Stomach (tissue), 9 donors: ENCODE measurements around the gene UCK2. TPM values are rescaled to one million over a fixed set of nuclear protein-coding genes. Genes with fewer than 3 reads are reported as not detected.
A peak's percentile ranks its signal among the peaks of the same experiment; 100 is the strongest.

Experiments
- DNase-seq, 2 donors: peaks; one replicate each; pipeline versions ENCODE4 v3.0.0 to v3.0.0-alpha.2; 2013 to 2019
- H3K27ac ChIP-seq, 5 donors: fragments of 200-600 bp in 4 of 5; sonication (generic) in 4 of 5; one replicate each; pipeline ENCODE4 v1.5.1; 2013 to 2019; ENCODE audit warnings: mild to moderate bottlenecking in 1 of 5, moderate library complexity in 1 of 5
- H3K27me3 ChIP-seq, 3 donors: fragments of 200-600 bp; sonication (generic); one replicate each; pipeline ENCODE4 v1.5.1; 2017 to 2019; ENCODE audit warnings: mixed run types in 1 of 3
- H3K36me3 ChIP-seq, 4 donors: fragments of 200-600 bp; sonication (generic); 1 replicate in 3 of 4; 2 replicates in 1 of 4; pipeline ENCODE4 v1.5.1; 2016 to 2019
- H3K4me1 ChIP-seq, 4 donors: fragments of 200-600 bp; sonication (generic); one replicate each; pipeline ENCODE4 v1.5.1; 2016 to 2019
- H3K4me3 ChIP-seq, 4 donors: fragments of 200-600 bp; sonication (generic) in 3 of 4; one replicate each; pipeline ENCODE4 v1.5.1; 2016 to 2019; ENCODE audit warnings: mild to moderate bottlenecking in 1 of 4
- H3K9me3 ChIP-seq, 4 donors: fragments of 200-600 bp; sonication (generic); one replicate each; pipeline ENCODE4 v1.5.1; 2016 to 2019
- EP300 ChIP-seq: sonication (generic); formaldehyde crosslinking; IDR thresholded peaks from one replicate; pipeline ENCODE4 v1.6.1; 2017; ENCODE audit warnings: antibody characterized with exemption
- POLR2A ChIP-seq, 4 donors: fragments of 450-650 bp; IDR thresholded peaks; one replicate each; pipeline ENCODE4 v1.6.1; 2016; ENCODE audit warnings: antibody characterized with exemption in 4 of 4, control low read depth in 2 of 4, mild to moderate bottlenecking in 1 of 4, moderate library complexity in 1 of 4
- POLR2AphosphoS5 ChIP-seq, 3 donors: sonication (generic); formaldehyde crosslinking; IDR thresholded peaks; one replicate each; pipeline ENCODE4 v1.6.1; 2016; ENCODE audit warnings: antibody characterized with exemption in 3 of 3
- WGBS, 5 donors: extraction: QIAGEN DNeasy Blood & Tissue Kit in 3 of 5; methylation state at CpG; one replicate each; pipeline versions ENCODE4 v1.1.5 to v1.1.7; 2013 to 2018; 5-methylcytosine and 5-hydroxymethylcytosine counted together
- intact Hi-C: fragments of 100-400 bp; cut with DNase I; formaldehyde crosslinking; loops from one replicate; pipeline ENCODE4 v1.15.1; 2023; ENCODE audit warnings: low total_unique reads
- polyA plus RNA-seq, 3 donors: library from polyadenylated mRNA; stranded (reverse); fragments of 200-250 nt; gene quantifications; one replicate each; pipeline ENCODE4 v1.2.3, GENCODE V29; 2013
- total RNA-seq, 5 donors: library from RNA; depleted of rRNA; stranded (reverse); fragments of >200 nt; gene quantifications; one replicate each; pipeline versions ENCODE4 v1.1.0 to v1.2.3, GENCODE V29; 2014 to 2016
- TF ChIP-seq, protein P1 (sequence below), 7 experiments: fragments of 450-650 bp in 4 of 7; fragments of 200-600 bp in 3 of 7; sonication (generic) in 3 of 7; IDR thresholded peaks; one replicate each; pipeline ENCODE4 v1.5.1; 2016 to 2019; ENCODE audit warnings: antibody characterized with exemption in 7 of 7, control low read depth in 2 of 7, mild to moderate bottlenecking in 1 of 7
- donor health status: healthy with polysubstance abuse.
- donor health status: Bipolar disorder and iron deficiency.
- donor health status: healthy.

UCK2 gene
- total and polyA plus RNA-seq, 8 donors: 12.3 to 72.8 (median 30.3) TPM

DNA sequence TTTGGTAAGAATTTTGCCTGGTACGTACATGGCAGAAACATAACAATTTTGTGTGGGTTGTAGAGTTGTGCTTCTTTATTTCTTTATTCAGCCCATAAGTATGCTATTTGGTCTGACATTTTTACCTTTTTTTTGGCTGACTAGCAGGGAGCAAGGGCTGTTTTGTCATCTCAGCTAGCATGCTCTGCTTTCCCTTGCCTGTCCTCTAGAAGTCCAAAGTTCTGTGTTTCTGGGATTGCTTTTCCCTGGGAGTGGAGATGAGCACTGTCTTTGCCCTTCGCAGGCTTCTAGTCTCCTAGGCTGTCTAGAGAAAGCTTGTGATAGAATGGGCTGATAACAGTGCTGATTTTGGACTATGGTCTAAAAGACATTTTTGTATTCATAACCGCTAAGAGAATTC lies 7.5 kb downstream of the UCK2 start:
- H3K36me3 ChIP-seq: no peaks in the 10 kb centered on the region
- intact Hi-C loops: no loop called here
- H3K9me3 ChIP-seq: no peaks in the 10 kb centered on the region
- H3K4me3 ChIP-seq: no peak overlapping the region
- DNase-seq: no peak
- no peak overlapping the region for H3K27ac ChIP-seq
- H3K27me3 ChIP-seq: no peaks in the 10 kb centered on the region
- H3K4me1 ChIP-seq: peaks cover 12 to 42% (median 33%) of the 10 kb centered on the region in 4 donors
- 82 to 91% (median 89%) methylated on average over 3 of the region's 3 CpGs for WGBS, 5 donors
- TF ChIP-seq, protein P1, sequence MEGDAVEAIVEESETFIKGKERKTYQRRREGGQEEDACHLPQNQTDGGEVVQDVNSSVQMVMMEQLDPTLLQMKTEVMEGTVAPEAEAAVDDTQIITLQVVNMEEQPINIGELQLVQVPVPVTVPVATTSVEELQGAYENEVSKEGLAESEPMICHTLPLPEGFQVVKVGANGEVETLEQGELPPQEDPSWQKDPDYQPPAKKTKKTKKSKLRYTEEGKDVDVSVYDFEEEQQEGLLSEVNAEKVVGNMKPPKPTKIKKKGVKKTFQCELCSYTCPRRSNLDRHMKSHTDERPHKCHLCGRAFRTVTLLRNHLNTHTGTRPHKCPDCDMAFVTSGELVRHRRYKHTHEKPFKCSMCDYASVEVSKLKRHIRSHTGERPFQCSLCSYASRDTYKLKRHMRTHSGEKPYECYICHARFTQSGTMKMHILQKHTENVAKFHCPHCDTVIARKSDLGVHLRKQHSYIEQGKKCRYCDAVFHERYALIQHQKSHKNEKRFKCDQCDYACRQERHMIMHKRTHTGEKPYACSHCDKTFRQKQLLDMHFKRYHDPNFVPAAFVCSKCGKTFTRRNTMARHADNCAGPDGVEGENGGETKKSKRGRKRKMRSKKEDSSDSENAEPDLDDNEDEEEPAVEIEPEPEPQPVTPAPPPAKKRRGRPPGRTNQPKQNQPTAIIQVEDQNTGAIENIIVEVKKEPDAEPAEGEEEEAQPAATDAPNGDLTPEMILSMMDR (IDR thresholded peaks at IDR 0.05): no peak
- TF ChIP-seq POLR2A (IDR thresholded peaks at IDR 0.05) (no peak), EP300 (no peak)

GRCh38 chr1:165836664-165837482 lies 9.5 kb downstream of the UCK2 start:
- 48 to 71% (median 66%) methylated on average over 6 of the region's 6 CpGs for WGBS, 5 donors
- H3K9me3 ChIP-seq: no peaks in the 10 kb centered on the region
- peaks cover 13 to 55% (median 38%) of the 10 kb centered on the region in 4 donors for H3K4me1 ChIP-seq
- DNase-seq: no peak
- TF ChIP-seq EP300 (no peak), POLR2AphosphoS5 (IDR thresholded peaks at IDR 0.05) (no peak), POLR2A (IDR thresholded peaks at IDR 0.05) (no peak)
- TF ChIP-seq, protein P1 (IDR thresholded peaks at IDR 0.05): no peak
- intact Hi-C loops: no loop called here
- no peak overlapping the region for H3K27ac ChIP-seq
- no peaks in the 10 kb centered on the region for H3K36me3 ChIP-seq
- H3K27me3 ChIP-seq: no peaks in the 10 kb centered on the region
- no peak overlapping the region for H3K4me3 ChIP-seq

GRCh38 chr1:165837838-165838364 lies 10.5 kb downstream of the UCK2 start:
- no peaks in the 10 kb centered on the region for H3K36me3 ChIP-seq
- intact Hi-C loops: no loop called here
- DNase-seq: no peak
- 31 to 61% (median 44%) methylated on average over 6 of the region's 6 CpGs for WGBS, 5 donors
- H3K4me1 ChIP-seq: peaks cover 13 to 57% (median 43%) of the 10 kb centered on the region in 4 donors
- H3K9me3 ChIP-seq: no peaks in the 10 kb centered on the region
- H3K27ac ChIP-seq: no peak overlapping the region
- no peaks in the 10 kb centered on the region for H3K27me3 ChIP-seq
- no peak overlapping the region for H3K4me3 ChIP-seq
- TF ChIP-seq POLR2AphosphoS5 (IDR thresholded peaks at IDR 0.05): peak in 1 of 3 donors; percentile 38
- TF ChIP-seq, protein P1 (IDR thresholded peaks at IDR 0.05): no peak
- TF ChIP-seq EP300: no peak
- TF ChIP-seq POLR2A (IDR thresholded peaks at IDR 0.05): no peak

- H3K27ac ChIP-seq: no peak overlapping the region
Observed at GRCh38 chr1:165840423-165840822, 13.0 kb downstream of the UCK2 start.

More at GRCh38 chr1:165840423-165840822, 13.0 kb downstream of the UCK2 start:
- Histone ChIP-seq H3K4me3 (no peak overlapping the region), H3K4me1 (peaks cover 13 to 72% (median 54%) of the 10 kb centered on the region in 4 donors), H3K9me3 (no peaks in the 10 kb centered on the region), H3K27me3 (no peaks in the 10 kb centered on the region), H3K36me3 (no peaks in the 10 kb centered on the region)
- intact Hi-C loops: no loop called here
- TF ChIP-seq EP300 (no peak), POLR2AphosphoS5 (IDR thresholded peaks at IDR 0.05) (no peak), POLR2A (IDR thresholded peaks at IDR 0.05) (no peak)
- TF ChIP-seq, protein P1 (IDR thresholded peaks at IDR 0.05): no peak
- 36 to 68% (median 53%) methylated on average over 4 of the region's 4 CpGs for WGBS, 5 donors
- DNase-seq: no peak
